ENCODE results near the gene GSAP. TPM values are rescaled to one million over a fixed set of nuclear protein-coding genes. Genes with fewer than 3 reads are reported as not detected.

GSAP gene
- total and polyA plus RNA-seq, 2 of the 4 experiments (the other 2 are of a cell fraction), result 1.6 to 1.8 TPM

DNA sequence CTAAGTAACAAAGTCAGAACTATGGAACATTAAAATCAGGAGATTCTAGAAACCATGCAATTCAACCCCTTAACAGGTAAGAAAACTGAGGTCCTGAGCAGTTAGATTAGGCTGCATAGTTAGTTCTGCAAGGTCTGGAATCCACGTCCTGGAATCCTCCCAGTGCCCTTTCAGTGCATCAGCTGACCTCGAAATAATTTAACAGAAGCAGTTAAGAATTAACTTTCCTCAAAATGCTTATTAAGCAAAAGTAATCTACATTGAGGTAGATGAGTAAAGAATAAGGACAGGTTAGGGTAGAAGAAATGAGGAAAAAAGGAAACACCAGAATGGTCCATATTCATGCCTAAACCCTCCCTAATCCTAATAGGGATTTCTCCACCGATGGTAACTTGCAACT is 37.6 kb downstream of the GSAP start:
- Histone ChIP-seq H3K9me3 (ENCODE audit: control insufficient read depth, insufficient read depth, low read length) (no peaks in the 10 kb centered on the region), H2BK20ac (ENCODE audit: low read depth, low read length) (no peak overlapping the region), H3K27me3 (ENCODE audit: control insufficient read depth, insufficient read depth, low read length) (no peaks in the 10 kb centered on the region), H3K18ac (ENCODE audit: low read depth, low read length) (no peak overlapping the region), H4K8ac (ENCODE audit: low read depth in 2 of 2, low read length in 2 of 2) (no peak overlapping the region), H2BK120ac (ENCODE audit: low read depth, low read length) (no peak overlapping the region), H3K79me1 (ENCODE audit: low read depth in 1 of 2, low read length in 2 of 2) (no peaks in the 10 kb centered on the region), H4K20me1 (ENCODE audit: insufficient read depth, low read length) (no peaks in the 10 kb centered on the region), H3K36me3 (ENCODE audit: control insufficient read depth, insufficient read depth, low read length) (no peaks in the 10 kb centered on the region), H3K4me1 (ENCODE audit: control insufficient read depth, insufficient read depth, low read length) (0 out of 2 replicates have a peak, but pooled peaks cover 2% of the 10 kb centered on the region), H3K14ac (replicated peaks; ENCODE audit: low read depth, low read length) (no peak overlapping the region), H4K5ac (ENCODE audit: low read depth, low read length) (no peak overlapping the region), H3K27ac (ENCODE audit: insufficient read depth, low read length) (no peak overlapping the region), H2AFZ (replicated peaks; ENCODE audit: low read length, poor library complexity) (no peak overlapping the region), H3K9ac (ENCODE audit: low read depth, low read length) (no peak overlapping the region), H3K4ac (ENCODE audit: low read depth, low read length) (no peak overlapping the region), H3K9me1 (ENCODE audit: insufficient read depth, low read length) (no peaks in the 10 kb centered on the region), H2BK15ac (ENCODE audit: low read depth, low read length) (no peak overlapping the region), H3K4me3 (ENCODE audit: insufficient read depth, low read depth, low read length) (no peak overlapping the region), H4K91ac (ENCODE audit: insufficient read depth, low read depth, low read length) (no peak overlapping the region), H3K4me2 (ENCODE audit: low read depth, low read length) (no peak overlapping the region), H2BK5ac (ENCODE audit: low read depth, low read length, poor library complexity, severe bottlenecking) (no peak overlapping the region), H3K23ac (ENCODE audit: low read depth, low read length) (no peak overlapping the region), H2AK9ac (replicated peaks; ENCODE audit: low read depth, low read length, poor library complexity) (no peak overlapping the region), H2AK5ac (ENCODE audit: low read depth, low read length) (no peak overlapping the region), H3K56ac (ENCODE audit: extremely low read depth, insufficient read depth, low read length) (no peak overlapping the region)
- no peak for ATAC-seq (ENCODE audit: low read depth)
- ChIA-PET POLR2A (ENCODE audit: unreplicated experiment) (no interaction called here), CTCF (no interaction called here)
- dilution Hi-C loops (cut with HindIII; ENCODE audit: low sequenced_read_pairs, unreplicated experiment), result no loop called here
- WGBS, 2 experiments (ENCODE audit: extremely low coverage in 2 of 2, insufficient read length in 1 of 2), result no CpG with 5 or more reads among the region's 3 CpGs
- intact Hi-C loops (cut with micrococcal nuclease), result no loop called here
- no peak for DNase-seq
- TF ChIP-seq POLR2A (IDR thresholded peaks at IDR 0.05; ENCODE audit: low read depth, low read length) (no peak), MAFK (IDR thresholded peaks at IDR 0.05; ENCODE audit: low read depth, low read length) (0 out of 2 replicates have a peak, but pooled peaks have one; percentile 13), SMC3 (IDR thresholded peaks at IDR 0.05; ENCODE audit: low read depth, low read length) (no peak), MAZ (IDR thresholded peaks at IDR 0.05; ENCODE audit: borderline replicate concordance, low read depth, low read length) (no peak), NFE2L2 (IDR thresholded peaks at IDR 0.05; ENCODE audit: low read depth, low read length) (no peak)
- TF ChIP-seq, protein P1, sequence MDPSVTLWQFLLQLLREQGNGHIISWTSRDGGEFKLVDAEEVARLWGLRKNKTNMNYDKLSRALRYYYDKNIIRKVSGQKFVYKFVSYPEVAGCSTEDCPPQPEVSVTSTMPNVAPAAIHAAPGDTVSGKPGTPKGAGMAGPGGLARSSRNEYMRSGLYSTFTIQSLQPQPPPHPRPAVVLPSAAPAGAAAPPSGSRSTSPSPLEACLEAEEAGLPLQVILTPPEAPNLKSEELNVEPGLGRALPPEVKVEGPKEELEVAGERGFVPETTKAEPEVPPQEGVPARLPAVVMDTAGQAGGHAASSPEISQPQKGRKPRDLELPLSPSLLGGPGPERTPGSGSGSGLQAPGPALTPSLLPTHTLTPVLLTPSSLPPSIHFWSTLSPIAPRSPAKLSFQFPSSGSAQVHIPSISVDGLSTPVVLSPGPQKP (IDR thresholded peaks at IDR 0.05; ENCODE audit: borderline replicate concordance, low read depth, low read length), result no peak
- in situ Hi-C loops (cut with MboI; ENCODE audit: low sequenced_read_pairs), result no loop called here
- BruUV-seq (replicated peaks), result no TSS peak

Measured in IMR-90 (cell line).